Subcutaneous adipose tissue (tissue), 4 donors: ENCODE measurements around the gene ZCCHC2. TPM values are rescaled to one million over a fixed set of nuclear protein-coding genes. Genes with fewer than 3 reads are reported as not detected.

ENCODE experiments used
- total RNA-seq, 4 donors: library from RNA; depleted of rRNA; stranded (reverse); fragments of >200 nt; gene quantifications; one replicate each; pipeline ENCODE4 v1.1.0, GENCODE V29; 2016
- TF ChIP-seq, protein P1 (sequence below): fragments of 450-650 bp; IDR thresholded peaks from one replicate; pipeline ENCODE4 v1.5.1; 2016; ENCODE audit warnings: low read depth, mild to moderate bottlenecking, control low read depth, antibody characterized with exemption, moderate library complexity

The ZCCHC2 gene
- total RNA-seq, 4 donors from 2014 or later = 33.5 to 48.1 (median 37.1) TPM

DNA sequence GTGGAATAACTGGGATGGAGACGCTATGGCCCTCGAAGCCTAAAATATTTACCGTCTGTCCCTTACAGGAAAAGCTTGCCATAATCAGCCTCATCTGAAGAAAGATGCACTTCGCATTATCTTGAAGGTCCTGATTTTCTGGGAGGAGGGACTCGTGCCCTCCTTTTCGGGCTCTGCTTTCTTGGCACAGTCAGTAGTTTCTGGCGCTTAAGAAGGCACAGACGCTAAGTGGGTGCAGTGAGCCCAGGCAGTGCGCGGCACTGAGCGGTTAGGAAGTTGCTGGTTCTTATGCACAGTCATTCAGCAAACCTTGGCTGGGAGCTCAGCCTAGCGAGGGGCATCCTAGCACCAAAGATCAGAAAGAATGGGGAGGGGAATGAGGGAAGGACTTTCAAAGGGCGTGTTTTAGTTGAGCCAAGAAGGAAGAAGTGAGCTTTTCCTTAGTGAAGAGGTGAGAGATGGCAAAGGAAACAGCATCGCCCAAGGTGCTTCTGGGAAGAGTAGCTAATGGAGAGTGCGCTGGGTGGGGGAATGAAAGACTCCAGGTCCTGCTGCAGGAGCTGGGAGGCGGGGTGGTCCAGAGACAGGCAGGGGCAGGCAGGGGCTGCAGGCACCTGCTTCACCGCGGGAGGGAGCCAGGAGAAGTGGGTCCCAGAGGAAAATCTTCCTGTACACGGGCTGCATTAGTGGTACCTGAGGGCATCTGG is 64.1 kb downstream of the ZCCHC2 start:
- TF ChIP-seq, protein P1, sequence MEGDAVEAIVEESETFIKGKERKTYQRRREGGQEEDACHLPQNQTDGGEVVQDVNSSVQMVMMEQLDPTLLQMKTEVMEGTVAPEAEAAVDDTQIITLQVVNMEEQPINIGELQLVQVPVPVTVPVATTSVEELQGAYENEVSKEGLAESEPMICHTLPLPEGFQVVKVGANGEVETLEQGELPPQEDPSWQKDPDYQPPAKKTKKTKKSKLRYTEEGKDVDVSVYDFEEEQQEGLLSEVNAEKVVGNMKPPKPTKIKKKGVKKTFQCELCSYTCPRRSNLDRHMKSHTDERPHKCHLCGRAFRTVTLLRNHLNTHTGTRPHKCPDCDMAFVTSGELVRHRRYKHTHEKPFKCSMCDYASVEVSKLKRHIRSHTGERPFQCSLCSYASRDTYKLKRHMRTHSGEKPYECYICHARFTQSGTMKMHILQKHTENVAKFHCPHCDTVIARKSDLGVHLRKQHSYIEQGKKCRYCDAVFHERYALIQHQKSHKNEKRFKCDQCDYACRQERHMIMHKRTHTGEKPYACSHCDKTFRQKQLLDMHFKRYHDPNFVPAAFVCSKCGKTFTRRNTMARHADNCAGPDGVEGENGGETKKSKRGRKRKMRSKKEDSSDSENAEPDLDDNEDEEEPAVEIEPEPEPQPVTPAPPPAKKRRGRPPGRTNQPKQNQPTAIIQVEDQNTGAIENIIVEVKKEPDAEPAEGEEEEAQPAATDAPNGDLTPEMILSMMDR = no peak

DNA sequence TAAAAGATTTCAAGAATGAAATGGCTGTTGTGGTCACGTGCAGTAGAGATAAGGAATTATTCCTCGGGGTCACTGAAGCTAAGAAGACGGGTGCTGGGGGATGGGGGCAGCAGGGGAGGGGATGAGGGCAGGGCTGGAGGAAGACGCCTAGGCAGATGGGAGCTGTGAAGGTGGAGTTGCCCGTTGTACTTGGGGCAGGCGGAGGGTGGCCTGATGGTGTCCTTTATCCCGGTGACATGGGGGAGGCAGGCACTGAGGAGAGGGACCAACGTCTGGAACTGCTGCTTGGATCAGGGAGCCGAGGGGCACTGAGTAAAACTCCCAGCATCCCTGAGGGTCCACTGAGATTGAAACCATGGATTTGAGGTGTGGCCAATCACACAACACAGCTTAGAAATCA is 64.9 kb downstream of the ZCCHC2 start:
- TF ChIP-seq, protein P1 = no peak

DNA sequence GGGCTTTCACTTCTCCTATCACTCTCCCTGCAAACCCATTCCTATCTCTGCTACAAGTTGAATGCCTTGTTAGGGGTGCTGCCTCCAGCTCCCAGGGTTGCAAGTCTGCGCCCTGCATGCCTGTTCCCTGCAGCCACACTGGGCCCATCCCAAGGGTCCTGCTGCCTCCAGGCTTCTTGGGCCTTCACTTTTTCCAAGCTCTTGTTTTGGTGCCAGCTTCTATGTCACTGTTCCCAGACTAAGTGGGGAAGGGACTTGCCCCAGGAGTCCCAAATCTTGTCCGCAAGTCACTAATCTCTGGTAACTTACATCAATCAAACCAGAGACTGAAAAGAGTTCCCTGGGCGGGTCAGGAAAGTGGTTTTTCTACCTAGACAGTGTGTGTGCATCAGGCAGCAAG is 65.4 kb downstream of the ZCCHC2 start:
- TF ChIP-seq, protein P1 = no peak

DNA sequence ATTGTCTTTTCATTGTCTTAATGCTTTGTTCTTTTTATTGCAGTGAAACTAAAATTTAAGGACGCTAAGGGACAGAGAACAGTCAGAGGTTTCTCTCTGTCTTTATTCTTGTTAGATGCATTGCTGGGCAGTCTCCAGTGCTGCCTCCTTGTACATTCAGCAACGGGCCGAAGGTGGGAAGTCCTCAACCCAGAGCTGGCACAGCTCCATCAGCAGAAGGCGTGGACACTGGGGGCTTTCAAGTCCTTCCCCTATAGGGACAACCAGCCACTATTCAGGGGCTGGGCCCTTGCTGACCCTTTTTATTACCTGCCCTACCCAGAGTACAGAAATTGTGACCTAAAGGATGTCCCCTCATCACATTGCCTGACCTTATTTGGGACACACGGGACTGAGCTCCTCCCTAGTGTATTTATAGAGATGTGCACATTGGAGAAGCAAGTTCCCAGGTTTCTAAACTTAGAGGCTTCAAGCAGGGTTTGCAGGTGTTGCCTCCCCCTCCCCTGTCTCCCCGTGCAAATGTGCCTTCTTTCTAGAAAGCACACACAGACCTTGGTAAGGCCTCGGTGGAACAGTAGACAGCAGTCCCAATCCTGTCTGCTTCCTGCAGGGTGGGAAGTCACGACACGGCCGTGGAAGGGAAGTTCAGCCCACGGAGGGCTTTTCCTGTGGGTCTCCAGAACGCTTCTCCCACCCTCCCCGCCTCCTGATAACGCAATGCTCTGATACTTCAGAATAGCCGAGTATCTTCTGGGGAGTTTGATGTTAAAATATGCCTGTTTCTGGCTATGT is 68.2 kb downstream of the ZCCHC2 start:
- TF ChIP-seq, protein P1 = no peak

DNA sequence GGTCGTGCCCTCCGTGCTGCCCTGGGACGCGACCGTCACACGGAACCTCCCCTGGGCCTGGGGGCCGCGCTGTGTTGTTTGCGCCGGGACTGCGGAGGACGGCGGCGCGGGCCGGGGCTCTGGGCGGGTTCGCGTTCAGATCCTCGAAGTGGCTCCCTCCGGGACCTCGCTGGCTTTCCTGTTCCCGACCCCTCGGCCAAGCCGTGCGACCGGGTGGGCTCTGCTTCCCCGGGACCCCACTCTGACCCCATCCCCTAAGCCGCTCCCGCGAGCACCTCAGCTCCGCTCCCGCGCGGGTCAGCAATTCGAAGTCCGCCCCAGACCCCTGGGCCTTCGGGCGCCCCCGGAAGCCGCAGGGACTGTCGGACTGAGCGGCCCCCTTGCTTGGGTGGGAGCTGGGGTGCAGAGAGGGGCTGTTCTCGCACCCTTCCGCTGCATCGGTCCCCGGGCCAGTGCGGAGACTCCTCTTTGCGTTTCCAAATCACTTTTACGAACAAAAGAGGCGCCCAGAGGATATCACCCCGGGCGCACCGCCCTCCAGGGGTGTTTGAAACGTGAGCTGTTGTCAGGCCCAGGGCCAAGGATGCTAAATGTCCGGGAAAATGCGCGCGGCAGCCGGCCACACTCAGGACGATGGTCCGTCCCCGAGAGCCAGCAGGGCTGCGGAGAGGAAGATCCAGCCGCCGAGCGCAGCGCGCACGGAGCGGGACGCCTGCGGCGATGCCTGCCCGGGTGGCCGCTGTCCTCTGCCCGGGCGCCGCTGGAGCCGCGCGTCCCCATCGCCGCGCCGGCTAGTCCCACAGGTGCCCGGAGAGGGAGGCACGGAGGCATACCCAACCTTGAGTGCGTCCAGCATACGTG is 73.5 kb downstream of the ZCCHC2 start:
- TF ChIP-seq, protein P1 = no peak

DNA sequence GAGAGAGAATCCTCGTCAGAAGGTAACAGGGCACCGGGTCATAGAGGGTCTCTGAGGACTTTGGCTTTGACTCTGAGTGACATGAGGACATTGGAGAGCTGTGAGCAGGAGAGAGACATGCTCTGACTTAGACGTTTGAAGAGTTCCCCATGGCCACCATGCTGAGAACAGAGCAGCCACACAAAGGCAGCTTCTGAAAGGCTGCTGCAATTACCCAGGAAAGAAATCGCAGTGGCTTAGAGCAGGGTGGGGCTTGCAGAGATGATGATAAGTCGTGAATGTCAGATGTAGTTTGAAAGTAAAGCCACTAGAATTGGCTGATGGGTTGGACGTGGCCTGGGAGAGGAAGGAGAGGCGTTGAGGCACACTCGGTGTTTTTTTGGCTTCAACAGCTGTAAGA is 79.0 kb downstream of the ZCCHC2 start:
- TF ChIP-seq, protein P1 = no peak

DNA sequence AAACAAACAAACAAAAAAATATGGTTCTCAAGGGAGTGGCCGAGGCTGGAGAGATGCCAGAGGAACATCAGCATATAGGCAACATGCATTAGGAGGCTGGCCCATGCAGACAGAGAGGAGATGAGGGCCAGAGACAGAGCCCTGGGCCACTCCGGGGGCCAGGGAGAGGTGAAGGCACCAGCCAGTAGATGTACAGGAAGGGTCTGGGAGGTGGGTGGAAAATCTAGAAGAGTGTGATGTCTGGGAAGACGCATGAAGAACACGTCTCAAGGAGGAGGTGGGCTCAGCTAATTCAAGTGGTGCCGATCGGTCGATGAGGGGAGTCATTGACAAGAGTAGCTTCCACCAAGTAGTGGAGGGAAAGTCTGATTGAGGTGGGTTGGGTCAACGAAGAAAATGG is 79.9 kb downstream of the ZCCHC2 start:
- TF ChIP-seq, protein P1 = no peak
